GM19193 (cell line): Measurements from ENCODE around the gene NEK10.

Experiments used
- POLR2A ChIP-seq: IDR thresholded peaks from 4 replicates; pipeline ENCODE4 v1.6.1; 2011; ENCODE audit not compliant: insufficient read depth, insufficient read length; ENCODE audit errors: extremely low read depth

Gene NEK10

GRCh38 chr3:27360113-27361078 lies 8.8 kb downstream of the NEK10 start:
- TF ChIP-seq POLR2A = no peak

- no peak for TF ChIP-seq POLR2A
Observed at GRCh38 chr3:27358372-27358771, 10.8 kb downstream of the NEK10 start.

GRCh38 chr3:27357665-27358258 lies 11.4 kb downstream of the NEK10 start:
- TF ChIP-seq POLR2A = no peak

- no peak for TF ChIP-seq POLR2A
Observed at GRCh38 chr3:27356976-27357375, 12.2 kb downstream of the NEK10 start.

- no peak for TF ChIP-seq POLR2A
Observed at GRCh38 chr3:27354588-27355203, 14.5 kb downstream of the NEK10 start.

GRCh38 chr3:27354161-27354560 lies 15.0 kb downstream of the NEK10 start:
- no peak for TF ChIP-seq POLR2A

- TF ChIP-seq POLR2A = no peak
Observed at GRCh38 chr3:27353221-27353620, 16.0 kb downstream of the NEK10 start.

- TF ChIP-seq POLR2A = no peak
Observed at GRCh38 chr3:27352047-27352446, 17.1 kb downstream of the NEK10 start.

GRCh38 chr3:27349832-27350231 lies 19.4 kb downstream of the NEK10 start:
- TF ChIP-seq POLR2A = no peak

GRCh38 chr3:27345959-27346865 lies 23.0 kb downstream of the NEK10 start:
- TF ChIP-seq POLR2A = no peak

- TF ChIP-seq POLR2A = no peak
Observed at GRCh38 chr3:27345493-27345892, 23.7 kb downstream of the NEK10 start.

GRCh38 chr3:27345045-27345444 lies 24.1 kb downstream of the NEK10 start:
- TF ChIP-seq POLR2A = no peak

GRCh38 chr3:27344192-27344591 lies 25.0 kb downstream of the NEK10 start:
- TF ChIP-seq POLR2A = no peak

GRCh38 chr3:27342267-27342666 lies 26.9 kb downstream of the NEK10 start:
- no peak for TF ChIP-seq POLR2A

- TF ChIP-seq POLR2A = no peak
Observed at GRCh38 chr3:27340534-27340933, 28.6 kb downstream of the NEK10 start.
